HG02763 (cell line): ENCODE measurements around the gene KCNQ1.

ENCODE experiments used
- ATAC-seq: cut with Tn5 transposase; IDR thresholded peaks from one replicate; pipeline ENCODE4 v1.9.1; 2021; ENCODE audit warnings: mild to moderate bottlenecking, moderate library complexity; ENCODE audit not compliant: unreplicated experiment

The KCNQ1 gene

DNA sequence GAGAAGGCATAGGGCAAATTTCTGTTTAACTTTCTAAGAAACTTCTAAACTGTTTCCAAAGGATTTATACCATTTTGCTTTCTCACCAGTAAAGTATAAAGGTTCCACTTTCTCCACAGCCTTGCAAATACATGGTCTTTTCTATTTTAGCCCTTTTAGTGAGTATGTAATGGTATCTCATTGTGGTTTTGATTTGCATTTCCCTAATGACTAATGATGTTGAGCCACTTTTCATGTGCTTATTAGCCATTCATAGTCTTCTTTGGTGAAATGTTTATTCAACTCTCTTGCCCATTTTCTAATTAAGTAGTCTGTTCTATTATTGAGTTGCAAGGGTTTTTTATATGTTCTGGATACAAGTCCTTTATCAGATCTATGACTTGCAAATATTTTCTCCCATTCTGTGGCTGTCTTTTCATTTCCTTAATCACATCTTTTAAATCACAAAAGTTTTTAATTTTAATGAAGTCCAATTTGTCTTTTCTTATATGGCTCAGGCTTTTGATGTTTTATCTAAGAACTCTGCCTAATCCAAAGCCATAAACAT, 338.8 kb downstream of the KCNQ1 start:
- no peak for ATAC-seq

- ATAC-seq: no peak
Measured at GRCh38 chr11:2787816-2788167, 343.0 kb downstream of the KCNQ1 start.

- ATAC-seq: no peak
Measured at GRCh38 chr11:2788168-2789071, 343.6 kb downstream of the KCNQ1 start.

GRCh38 chr11:2789331-2789730, 344.5 kb downstream of the KCNQ1 start:
- no peak for ATAC-seq

DNA sequence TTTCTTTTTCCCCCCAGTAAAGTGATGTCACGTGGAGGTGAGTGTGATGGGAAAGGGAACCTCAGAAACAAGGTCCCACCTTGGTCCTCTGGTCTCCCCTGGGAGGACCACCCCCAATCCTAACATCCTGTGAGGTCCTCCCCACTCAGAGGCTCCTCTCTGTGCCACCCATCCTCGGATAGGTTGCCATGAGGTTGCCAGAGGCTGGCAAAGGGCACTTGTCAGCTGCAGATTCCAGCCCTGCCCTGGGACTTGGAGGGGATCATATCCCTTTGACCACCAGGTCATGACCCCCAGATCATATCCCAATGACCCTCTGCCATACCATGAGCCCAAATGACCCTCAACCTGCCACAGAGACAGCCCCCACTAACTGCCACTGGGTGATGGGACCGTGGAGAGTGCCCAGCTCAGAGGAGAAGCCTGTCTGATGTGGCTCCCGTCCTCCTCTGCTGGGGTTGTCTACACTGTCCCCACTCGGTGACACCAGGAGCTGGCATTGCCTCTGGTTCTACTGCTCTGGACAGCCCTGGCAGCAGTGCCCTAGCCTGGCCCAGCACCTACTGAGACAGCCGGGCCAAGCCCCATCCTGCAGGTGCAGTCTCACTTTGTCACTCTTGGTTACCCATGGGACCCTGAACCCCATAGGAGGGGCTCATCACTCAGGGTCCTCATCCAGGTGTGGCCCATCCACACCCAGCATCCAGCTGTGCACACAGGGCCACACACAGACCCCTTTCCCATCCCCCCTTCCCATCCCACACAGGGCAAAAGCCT, 345.2 kb downstream of the KCNQ1 start:
- ATAC-seq: no peak

DNA sequence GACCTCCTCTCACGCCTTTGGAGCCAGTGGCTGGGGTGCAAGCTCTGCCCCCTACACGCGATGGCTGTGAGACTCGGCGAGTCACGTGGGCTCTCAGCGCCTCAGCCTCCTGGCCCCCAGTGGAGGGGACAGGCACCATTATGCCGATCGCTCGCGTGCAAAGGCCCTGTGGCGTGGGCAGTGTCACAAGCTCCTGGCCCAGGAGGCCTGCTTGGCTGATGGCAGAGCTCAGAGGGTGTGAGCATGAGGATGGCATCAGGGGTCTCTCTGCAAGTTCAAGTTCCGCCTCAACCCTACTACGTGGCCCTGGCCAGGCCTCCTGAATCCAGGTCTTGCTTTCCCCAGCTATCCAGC, 345.7 kb downstream of the KCNQ1 start:
- no peak for ATAC-seq

GRCh38 chr11:2791139-2791520, 346.3 kb downstream of the KCNQ1 start:
- ATAC-seq: no peak

DNA sequence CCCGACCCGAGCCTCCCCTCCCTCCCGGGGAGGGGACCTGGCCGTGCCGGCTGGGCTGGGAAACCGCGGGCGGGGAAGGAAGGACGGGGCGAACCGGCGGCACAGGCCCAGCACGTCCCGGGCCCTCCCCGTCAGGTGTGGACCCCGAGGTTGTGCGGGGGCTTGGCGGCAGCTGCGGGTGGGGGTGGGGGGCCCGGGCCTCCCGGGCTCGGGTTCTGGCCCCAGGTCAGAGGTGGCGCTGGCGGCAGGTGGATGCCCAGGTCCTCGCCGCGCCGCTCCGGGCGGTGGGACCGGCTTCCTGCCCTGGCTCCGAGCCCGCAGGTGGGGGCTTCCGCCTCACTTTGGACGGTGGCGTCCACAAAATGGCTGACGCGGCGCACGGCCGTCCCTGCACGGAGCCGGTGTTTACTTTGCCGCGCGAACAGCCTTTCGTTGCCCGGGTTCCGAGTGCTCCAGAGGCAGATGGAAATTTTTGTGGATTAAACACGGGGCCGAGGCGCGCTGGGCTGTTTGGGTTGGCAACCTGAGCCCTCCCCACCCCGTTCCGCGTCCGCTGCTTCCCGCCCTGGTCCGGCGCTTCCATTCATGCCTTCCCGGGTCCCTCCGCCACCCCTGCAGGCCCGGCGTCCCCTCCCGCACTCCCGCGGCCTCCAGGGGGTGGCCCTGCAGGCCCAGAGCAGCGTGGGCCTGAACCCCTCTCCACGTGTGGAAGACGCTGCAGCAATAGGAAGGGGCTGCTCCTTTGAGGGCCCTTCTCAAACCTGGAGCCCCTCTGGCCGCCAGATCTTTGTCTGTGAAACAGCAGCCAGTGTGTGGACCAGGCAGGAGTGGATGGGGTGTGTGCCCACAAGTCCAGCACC, 346.9 kb downstream of the KCNQ1 start:
- ATAC-seq: no peak

DNA sequence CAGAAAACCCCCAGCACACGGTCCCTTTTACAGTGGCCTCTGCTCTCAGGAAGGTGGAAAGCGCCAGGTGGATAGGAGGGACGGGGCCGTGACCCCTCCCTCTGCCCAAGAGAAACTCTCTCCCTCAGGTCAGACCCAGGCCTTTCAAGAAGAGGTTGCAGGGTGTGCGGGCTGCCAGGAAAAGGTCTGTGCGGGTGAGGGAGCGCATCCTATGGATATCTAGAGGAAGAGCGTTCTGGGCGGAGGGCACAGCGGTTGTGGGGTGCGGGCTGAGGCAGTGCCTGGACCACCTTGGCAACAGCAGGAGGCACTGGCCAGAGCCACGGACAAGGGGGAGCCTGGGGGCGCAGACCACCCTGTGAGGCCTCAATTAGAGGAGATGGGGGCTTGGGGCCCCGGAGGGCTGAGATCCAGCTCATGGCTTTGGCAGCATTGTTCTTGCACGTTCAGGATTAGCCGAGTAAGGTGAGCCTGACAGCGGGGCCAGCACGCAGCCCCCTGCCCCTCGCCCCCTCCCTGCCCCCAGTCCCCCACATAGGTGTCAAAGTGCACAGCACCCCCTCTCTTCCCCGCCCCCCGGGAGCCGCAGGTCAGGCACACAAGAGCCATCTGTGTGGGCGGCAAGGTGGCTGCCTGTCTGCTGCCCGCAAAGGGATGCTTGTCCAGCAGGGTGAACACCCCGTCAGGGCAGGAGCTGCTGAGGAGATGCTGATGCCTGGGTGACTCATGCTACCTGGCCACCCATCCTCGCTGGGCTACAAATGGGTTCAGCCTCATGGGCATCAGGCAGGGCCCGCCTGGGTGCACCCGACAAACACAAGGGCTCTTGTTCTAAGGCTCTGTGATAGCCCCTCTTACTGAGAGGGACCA, 347.8 kb downstream of the KCNQ1 start:
- no peak for ATAC-seq

DNA sequence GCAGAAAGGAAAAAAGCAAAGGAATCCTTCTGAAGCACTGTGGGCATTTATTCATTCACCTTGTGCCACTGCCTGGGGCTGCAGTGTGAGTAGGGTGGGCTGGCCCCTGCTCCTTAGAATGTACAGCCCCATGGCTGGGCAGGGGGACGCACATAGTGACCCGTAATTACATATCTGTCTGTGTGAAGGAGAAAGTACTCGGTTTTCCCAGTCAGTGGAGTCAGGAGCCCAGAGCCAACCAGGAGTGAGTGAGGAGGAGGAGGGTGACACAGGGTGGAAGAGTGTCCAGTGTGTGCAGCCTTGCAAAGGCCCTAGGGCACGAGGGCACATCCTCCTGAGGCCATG, 348.9 kb downstream of the KCNQ1 start:
- no peak for ATAC-seq

- no peak for ATAC-seq
Measured at GRCh38 chr11:2794046-2794967, 349.5 kb downstream of the KCNQ1 start.

GRCh38 chr11:2794968-2795322, 350.1 kb downstream of the KCNQ1 start:
- no peak for ATAC-seq

- no peak for ATAC-seq
Measured at GRCh38 chr11:2795491-2795991, 350.7 kb downstream of the KCNQ1 start.

- no peak for ATAC-seq
Measured at GRCh38 chr11:2796091-2796490, 351.3 kb downstream of the KCNQ1 start.

- no peak for ATAC-seq
Measured at GRCh38 chr11:2796508-2797113, 351.8 kb downstream of the KCNQ1 start.

- ATAC-seq: no peak
Measured at GRCh38 chr11:2797121-2797711, 352.4 kb downstream of the KCNQ1 start.

DNA sequence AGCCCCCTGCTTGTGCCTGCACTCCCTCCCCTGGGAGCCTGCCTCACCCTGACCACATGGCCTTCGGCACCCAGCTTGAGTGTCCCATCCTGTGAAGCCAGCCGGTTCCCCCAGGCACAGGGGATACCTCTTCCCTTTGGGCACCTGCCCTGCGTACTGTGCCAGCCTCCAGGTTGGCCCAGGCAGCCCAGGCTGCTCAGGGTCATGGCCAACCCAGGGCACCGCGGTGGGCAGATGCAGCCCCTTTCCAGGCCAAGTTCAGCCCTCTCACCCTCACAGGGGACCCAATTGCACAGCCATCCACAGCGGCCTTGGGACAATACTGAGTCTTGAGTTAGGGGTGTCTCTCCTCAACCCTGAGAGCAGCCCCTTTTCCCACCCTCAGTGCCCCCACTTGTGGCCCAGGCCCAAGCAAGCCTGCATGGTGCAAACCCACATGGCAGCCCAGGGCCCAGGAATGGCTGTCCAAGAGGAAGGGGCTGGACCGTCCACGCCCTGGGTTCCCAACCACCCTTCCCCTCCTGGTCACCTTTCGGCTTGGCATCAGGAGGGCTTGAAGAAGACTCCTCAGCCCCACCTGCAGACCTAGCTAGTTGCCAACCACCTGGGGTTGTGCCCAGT, 353.0 kb downstream of the KCNQ1 start:
- ATAC-seq: no peak
